ENCODE measurements around the gene KRT9.

- TF ChIP-seq EZH2 (IDR thresholded peaks at IDR 0.05; ENCODE audit: borderline replicate concordance): no peak
- no peak for TF ChIP-seq EZH2phosphoT487 (IDR thresholded peaks at IDR 0.05; ENCODE audit: low read depth, severe bottlenecking, unreplicated experiment)
Measured at GRCh38 chr17:41544491-41544892, 27.4 kb downstream of the KRT9 start.

Measured in hepatocyte (in vitro differentiated cells).